IPS-15b (cell line): ENCODE data around the gene CCDC7.
"Not testable (repeated sequence)": the region's sequence is repeated elsewhere in the genome, so short reads cannot be mapped to it uniquely, and the experiment has no call there.

Experiments
- H3K27me3 ChIP-seq: one replicate; pipeline ENCODE4 v1.6.1; 2013; ENCODE audit warnings: low read length; ENCODE audit not compliant: control insufficient read depth, insufficient read depth
- H3K36me3 ChIP-seq: one replicate; pipeline ENCODE4 v1.6.1; 2013; ENCODE audit warnings: low read length; ENCODE audit not compliant: control insufficient read depth, insufficient read depth
- H3K4me1 ChIP-seq: one replicate; pipeline ENCODE4 v1.6.1; 2013; ENCODE audit warnings: mild to moderate bottlenecking, low read length; ENCODE audit not compliant: control insufficient read depth, insufficient read depth
- H3K4me3 ChIP-seq: one replicate; pipeline ENCODE4 v1.5.1; 2013; ENCODE audit warnings: low read depth, low read length
- H3K9ac ChIP-seq: one replicate; pipeline ENCODE4 v1.6.1; 2013; ENCODE audit warnings: low read depth, mild to moderate bottlenecking, low read length
- H3K9me3 ChIP-seq: one replicate; pipeline ENCODE4 v1.6.1; 2013; ENCODE audit warnings: mild to moderate bottlenecking, low read length; ENCODE audit not compliant: control insufficient read depth, insufficient read depth

CCDC7 gene

GRCh38 chr10:32744321-32744720 is 298.4 kb downstream of the CCDC7 start:
- no peaks in the 10 kb centered on the region for H3K36me3 ChIP-seq
- no peaks in the 10 kb centered on the region for H3K9me3 ChIP-seq
- no peak overlapping the region for H3K4me3 ChIP-seq
- no peaks in the 10 kb centered on the region for H3K4me1 ChIP-seq
- H3K9ac ChIP-seq, result no peak overlapping the region
- no peaks in the 10 kb centered on the region for H3K27me3 ChIP-seq

GRCh38 chr10:32746869-32747268 is 300.9 kb downstream of the CCDC7 start:
- Histone ChIP-seq H3K27me3 (no peaks in the 10 kb centered on the region), H3K36me3 (no peaks in the 10 kb centered on the region), H3K4me1 (no peaks in the 10 kb centered on the region), H3K4me3 (no peak overlapping the region), H3K9me3 (no peaks in the 10 kb centered on the region), H3K9ac (no peak overlapping the region)

- Histone ChIP-seq H3K4me3 (no peak overlapping the region), H3K4me1 (no peaks in the 10 kb centered on the region), H3K9me3 (no peaks in the 10 kb centered on the region), H3K9ac (no peak overlapping the region), H3K36me3 (no peaks in the 10 kb centered on the region), H3K27me3 (no peaks in the 10 kb centered on the region)
Measured at GRCh38 chr10:32751582-32751981, 305.6 kb downstream of the CCDC7 start.

GRCh38 chr10:32754900-32755299 is 309.0 kb downstream of the CCDC7 start:
- not testable (repeated sequence) for H3K4me1 ChIP-seq, H3K9ac ChIP-seq, H3K4me3 ChIP-seq, H3K27me3 ChIP-seq, H3K9me3 ChIP-seq, H3K36me3 ChIP-seq

GRCh38 chr10:32771217-32771616 is 325.3 kb downstream of the CCDC7 start:
- Histone ChIP-seq H3K9me3 (peaks cover 3% of the 10 kb centered on the region), H3K4me3 (no peak overlapping the region), H3K27me3 (no peaks in the 10 kb centered on the region), H3K9ac (no peak overlapping the region), H3K36me3 (no peaks in the 10 kb centered on the region), H3K4me1 (no peaks in the 10 kb centered on the region)

- Histone ChIP-seq H3K9ac (no peak overlapping the region), H3K9me3 (peaks cover 3% of the 10 kb centered on the region), H3K4me1 (no peaks in the 10 kb centered on the region), H3K36me3 (no peaks in the 10 kb centered on the region), H3K4me3 (no peak overlapping the region), H3K27me3 (no peaks in the 10 kb centered on the region)
Measured at GRCh38 chr10:32773105-32773504, 327.2 kb downstream of the CCDC7 start.

- Histone ChIP-seq H3K4me1 (no peaks in the 10 kb centered on the region), H3K4me3 (no peak overlapping the region), H3K9ac (no peak overlapping the region), H3K9me3 (no peaks in the 10 kb centered on the region), H3K27me3 (no peaks in the 10 kb centered on the region), H3K36me3 (no peaks in the 10 kb centered on the region)
Measured at GRCh38 chr10:32786968-32787367, 341.0 kb downstream of the CCDC7 start.

GRCh38 chr10:32787690-32788284 is 341.8 kb downstream of the CCDC7 start:
- Histone ChIP-seq H3K4me1 (no peaks in the 10 kb centered on the region), H3K27me3 (no peaks in the 10 kb centered on the region), H3K9me3 (no peaks in the 10 kb centered on the region), H3K4me3 (no peak overlapping the region), H3K9ac (no peak overlapping the region), H3K36me3 (no peaks in the 10 kb centered on the region)

- no peaks in the 10 kb centered on the region for H3K27me3 ChIP-seq
- no peaks in the 10 kb centered on the region for H3K9me3 ChIP-seq
- H3K36me3 ChIP-seq, result no peaks in the 10 kb centered on the region
- H3K4me1 ChIP-seq, result no peaks in the 10 kb centered on the region
- no peak overlapping the region for H3K4me3 ChIP-seq
- no peak overlapping the region for H3K9ac ChIP-seq
Measured at GRCh38 chr10:32788359-32788758, 342.4 kb downstream of the CCDC7 start.

- Histone ChIP-seq H3K9me3 (no peaks in the 10 kb centered on the region), H3K36me3 (no peaks in the 10 kb centered on the region), H3K27me3 (no peaks in the 10 kb centered on the region), H3K4me3 (no peak overlapping the region), H3K9ac (no peak overlapping the region), H3K4me1 (no peaks in the 10 kb centered on the region)
Measured at GRCh38 chr10:32790483-32790882, 344.5 kb downstream of the CCDC7 start.

GRCh38 chr10:32793033-32793432 is 347.1 kb downstream of the CCDC7 start:
- H3K27me3 ChIP-seq, result no peaks in the 10 kb centered on the region
- H3K4me1 ChIP-seq, result no peaks in the 10 kb centered on the region
- no peak overlapping the region for H3K4me3 ChIP-seq
- H3K36me3 ChIP-seq, result no peaks in the 10 kb centered on the region
- H3K9ac ChIP-seq, result no peak overlapping the region
- H3K9me3 ChIP-seq, result no peaks in the 10 kb centered on the region

- Histone ChIP-seq H3K9me3 (no peaks in the 10 kb centered on the region), H3K9ac (no peak overlapping the region), H3K36me3 (no peaks in the 10 kb centered on the region), H3K4me3 (no peak overlapping the region), H3K4me1 (no peaks in the 10 kb centered on the region), H3K27me3 (no peaks in the 10 kb centered on the region)
Measured at GRCh38 chr10:32795598-32796183, 349.8 kb downstream of the CCDC7 start.
